HUES64 (cell line): ENCODE measurements around the gene NEURL1.
"Not testable (repeated sequence)": the region's sequence is repeated elsewhere in the genome, so short reads cannot be mapped to it uniquely, and the experiment has no call there.

ENCODE experiments used
- H3K27ac ChIP-seq: 2 replicates; pipeline ENCODE4 v1.7.0; 2013; ENCODE audit warnings: low read depth, low read length, inconsistent platforms
- H3K27me3 ChIP-seq: 2 replicates; pipeline ENCODE4 v1.6.1; 2013; ENCODE audit warnings: mild to moderate bottlenecking, low read length; ENCODE audit not compliant: insufficient read depth
- H3K36me3 ChIP-seq: 2 replicates; pipeline ENCODE4 v1.6.1; 2013; ENCODE audit warnings: mild to moderate bottlenecking, low read length; ENCODE audit not compliant: insufficient read depth
- H3K4me1 ChIP-seq: 2 replicates; pipeline ENCODE4 v1.6.1; 2013; ENCODE audit warnings: mild to moderate bottlenecking, low read length, moderate library complexity; ENCODE audit not compliant: insufficient read depth
- H3K4me3 ChIP-seq: 2 replicates; pipeline ENCODE4 v1.5.1; 2013; ENCODE audit warnings: mild to moderate bottlenecking, low read length, moderate library complexity
- H3K9ac ChIP-seq: 2 replicates; pipeline ENCODE4 v1.6.1; 2013; ENCODE audit warnings: mild to moderate bottlenecking, low read depth, low read length
- H3K9me3 ChIP-seq: 2 replicates; pipeline ENCODE4 v1.6.1; 2013; ENCODE audit warnings: low read depth, low read length; ENCODE audit not compliant: insufficient read depth
- WGBS: fragments of 150-250, 120-280 bp; methylation state at CpG from one replicate; pipeline ENCODE4 v1.1.7; 2013; ENCODE audit warnings: missing lambda C conversion rate; 5-methylcytosine and 5-hydroxymethylcytosine counted together

The NEURL1 gene

GRCh38 chr10:103498936-103499638 is 5.6 kb downstream of the NEURL1 start:
- H3K9ac ChIP-seq = no peak overlapping the region
- 88% methylated on average over 5 of the region's 5 CpGs for WGBS
- no peak overlapping the region for H3K27ac ChIP-seq
- H3K36me3 ChIP-seq = no peaks in the 10 kb centered on the region
- no peak overlapping the region for H3K4me3 ChIP-seq
- peaks cover 42% of the 10 kb centered on the region for H3K27me3 ChIP-seq
- H3K4me1 ChIP-seq = peaks cover 3% of the 10 kb centered on the region; the same call in 1 of the 2 replicates
- H3K9me3 ChIP-seq = no peaks in the 10 kb centered on the region

DNA sequence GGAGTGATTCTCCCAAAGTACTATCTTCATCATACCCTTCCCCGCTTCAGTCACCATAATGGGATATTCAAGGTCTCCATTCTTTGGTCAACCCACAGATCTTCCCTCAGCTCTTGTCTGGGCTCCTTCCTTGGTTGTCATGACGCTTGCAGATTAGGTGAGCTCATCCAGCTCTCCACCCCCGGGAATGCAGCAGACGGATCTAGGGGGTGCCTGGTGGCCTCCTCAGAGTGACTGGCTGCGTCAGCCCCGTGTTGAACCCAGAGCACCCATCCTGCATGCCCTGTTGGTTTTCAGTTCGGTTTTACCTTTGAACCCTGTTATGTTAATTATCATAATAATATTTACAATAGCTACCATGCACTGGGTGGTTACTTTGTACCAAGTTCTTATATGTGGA is 6.4 kb downstream of the NEURL1 start:
- 58% methylated on average over 6 of the region's 7 CpGs for WGBS
- Histone ChIP-seq H3K27me3 (peaks cover 34% of the 10 kb centered on the region), H3K9me3 (no peaks in the 10 kb centered on the region), H3K4me1 (peaks cover 3% of the 10 kb centered on the region; the same call in 1 of the 2 replicates), H3K4me3 (no peak overlapping the region), H3K9ac (no peak overlapping the region), H3K27ac (no peak overlapping the region), H3K36me3 (no peaks in the 10 kb centered on the region)

- no peak overlapping the region for H3K9ac ChIP-seq
- 86% methylated on average over 6 of the region's 6 CpGs for WGBS
- peaks cover 28% of the 10 kb centered on the region for H3K27me3 ChIP-seq
- H3K4me3 ChIP-seq = no peak overlapping the region
- no peaks in the 10 kb centered on the region for H3K9me3 ChIP-seq
- H3K27ac ChIP-seq = no peak overlapping the region
- no peaks in the 10 kb centered on the region for H3K36me3 ChIP-seq
- H3K4me1 ChIP-seq = peaks cover 3% of the 10 kb centered on the region; the same call in 1 of the 2 replicates
Observed at GRCh38 chr10:103500481-103500880, 7.0 kb downstream of the NEURL1 start.

GRCh38 chr10:103501186-103501585 is 7.7 kb downstream of the NEURL1 start:
- Histone ChIP-seq H3K27me3 (peaks cover 21% of the 10 kb centered on the region), H3K27ac (no peak overlapping the region), H3K36me3 (no peaks in the 10 kb centered on the region), H3K4me3 (no peak overlapping the region), H3K9ac (no peak overlapping the region), H3K4me1 (peaks cover 3% of the 10 kb centered on the region; the same call in 1 of the 2 replicates), H3K9me3 (no peaks in the 10 kb centered on the region)
- WGBS = 87% methylated on average over 3 of the region's 3 CpGs

DNA sequence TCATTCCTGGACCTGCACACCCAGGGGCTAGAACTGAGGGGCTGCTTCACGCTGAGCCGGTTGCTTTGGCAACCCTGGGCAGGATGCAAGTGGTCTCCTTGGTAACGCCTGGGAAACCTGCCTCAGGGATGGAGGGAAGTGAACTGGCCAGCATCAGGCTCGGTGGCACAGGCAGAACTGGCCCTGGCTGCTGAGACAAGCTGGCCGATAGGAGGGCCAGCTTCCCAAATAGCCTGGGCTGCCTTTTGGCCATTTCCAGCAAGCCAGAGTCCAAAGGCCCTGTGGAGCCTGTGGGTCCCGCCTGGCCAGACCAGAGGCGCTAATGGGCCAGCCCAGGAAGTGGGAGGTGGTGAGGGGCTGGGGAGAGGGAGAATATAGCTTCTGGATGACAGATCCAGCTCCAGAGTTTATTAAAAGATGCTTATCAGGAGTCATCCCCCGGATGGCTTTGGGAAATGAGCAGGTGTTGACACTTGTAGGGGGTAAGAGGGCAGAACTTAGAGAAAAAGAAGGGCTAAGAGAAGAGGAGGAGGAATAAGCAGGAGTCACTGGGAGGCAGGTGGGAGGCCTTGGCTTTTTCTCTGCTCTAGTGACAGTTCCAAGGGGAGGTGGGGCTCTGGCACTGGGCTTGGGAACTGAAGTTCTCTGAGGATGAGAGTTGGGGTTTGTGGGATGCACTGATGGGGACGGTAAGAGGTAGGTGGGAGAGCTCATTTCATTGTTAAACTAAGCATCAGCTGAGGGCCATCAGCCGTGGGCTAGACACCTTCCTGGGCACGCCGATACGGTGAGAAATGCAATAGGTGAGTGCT is 9.6 kb downstream of the NEURL1 start:
- H3K36me3 ChIP-seq = no peaks in the 10 kb centered on the region
- no peak overlapping the region for H3K9ac ChIP-seq
- H3K27me3 ChIP-seq = peaks cover 4% of the 10 kb centered on the region; the same call in 1 of the 2 replicates
- no peak overlapping the region for H3K27ac ChIP-seq
- WGBS = 81% methylated on average over 13 of the region's 13 CpGs
- peaks cover 3% of the 10 kb centered on the region; the same call in 1 of the 2 replicates for H3K4me1 ChIP-seq
- H3K4me3 ChIP-seq = no peak overlapping the region
- no peaks in the 10 kb centered on the region for H3K9me3 ChIP-seq

- not testable (repeated sequence) for H3K27ac ChIP-seq, H3K9me3 ChIP-seq, H3K9ac ChIP-seq, H3K4me3 ChIP-seq, H3K27me3 ChIP-seq, H3K36me3 ChIP-seq, H3K4me1 ChIP-seq
- WGBS = 95% methylated on average over 6 of the region's 6 CpGs
Observed at GRCh38 chr10:103503777-103504176, 10.3 kb downstream of the NEURL1 start.

- WGBS = 73% methylated on average over 10 of the region's 10 CpGs
- no peak overlapping the region for H3K27ac ChIP-seq
- no peaks in the 10 kb centered on the region for H3K9me3 ChIP-seq
- no peak overlapping the region for H3K4me3 ChIP-seq
- H3K36me3 ChIP-seq = no peaks in the 10 kb centered on the region
- peaks cover 3% of the 10 kb centered on the region; the same call in 1 of the 2 replicates for H3K4me1 ChIP-seq
- H3K9ac ChIP-seq = no peak overlapping the region
- no peaks in the 10 kb centered on the region for H3K27me3 ChIP-seq
Observed at GRCh38 chr10:103504181-103504783, 10.8 kb downstream of the NEURL1 start.

GRCh38 chr10:103506061-103506460 is 12.6 kb downstream of the NEURL1 start:
- Histone ChIP-seq H3K36me3 (no peaks in the 10 kb centered on the region), H3K9ac (no peak overlapping the region), H3K27me3 (no peaks in the 10 kb centered on the region), H3K4me1 (no peaks in the 10 kb centered on the region), H3K27ac (no peak overlapping the region), H3K4me3 (no peak overlapping the region), H3K9me3 (no peaks in the 10 kb centered on the region)
- 93% methylated on average over 4 of the region's 4 CpGs for WGBS

GRCh38 chr10:103507235-103508191 is 14.0 kb downstream of the NEURL1 start:
- Histone ChIP-seq H3K27me3 (no peaks in the 10 kb centered on the region), H3K36me3 (no peaks in the 10 kb centered on the region), H3K4me1 (no peaks in the 10 kb centered on the region), H3K9ac (no peak overlapping the region), H3K27ac (no peak overlapping the region), H3K4me3 (no peak overlapping the region), H3K9me3 (no peaks in the 10 kb centered on the region)
- 70% methylated on average over 10 of the region's 10 CpGs for WGBS

GRCh38 chr10:103510046-103510685 is 16.7 kb downstream of the NEURL1 start:
- H3K9me3 ChIP-seq = no peaks in the 10 kb centered on the region
- H3K27ac ChIP-seq = no peak overlapping the region
- H3K4me3 ChIP-seq = no peak overlapping the region
- no peaks in the 10 kb centered on the region for H3K36me3 ChIP-seq
- no peak overlapping the region for H3K9ac ChIP-seq
- H3K4me1 ChIP-seq = no peaks in the 10 kb centered on the region
- WGBS = 94% methylated on average over 8 of the region's 8 CpGs
- H3K27me3 ChIP-seq = no peaks in the 10 kb centered on the region
